GM21723 (cell line): ENCODE data around the gene TMEM51.

Experiments
- ATAC-seq: cut with Tn5 transposase; IDR thresholded peaks from one replicate; pipeline ENCODE4 v1.9.1; 2021; ENCODE audit warnings: mild to moderate bottlenecking, moderate library complexity; ENCODE audit not compliant: unreplicated experiment

The TMEM51 gene

DNA sequence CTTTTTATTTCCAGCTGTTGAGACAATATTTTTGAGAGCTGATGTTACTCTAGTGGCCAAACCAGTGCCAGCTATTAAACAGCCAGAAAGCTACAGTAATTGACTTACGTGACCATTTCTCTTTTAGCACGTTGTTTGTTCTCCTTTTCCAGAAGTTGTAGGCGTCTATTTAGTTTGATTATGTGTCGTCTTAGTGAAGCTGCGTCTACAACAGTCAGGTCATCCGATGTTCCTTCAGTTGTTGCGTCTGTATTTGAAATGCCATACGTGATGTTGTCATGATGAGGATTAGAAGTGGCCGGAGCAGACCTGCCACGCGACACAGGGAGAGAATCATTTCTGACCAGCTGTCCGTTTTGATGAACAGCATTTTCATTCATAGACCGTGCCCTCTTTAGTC lies 38.2 kb downstream of the TMEM51 start:
- ATAC-seq = no peak

GRCh38 chr1:15192916-15193550 lies 39.5 kb downstream of the TMEM51 start:
- ATAC-seq = no peak

- no peak for ATAC-seq
Observed at GRCh38 chr1:15195420-15196052, 42.0 kb downstream of the TMEM51 start.

DNA sequence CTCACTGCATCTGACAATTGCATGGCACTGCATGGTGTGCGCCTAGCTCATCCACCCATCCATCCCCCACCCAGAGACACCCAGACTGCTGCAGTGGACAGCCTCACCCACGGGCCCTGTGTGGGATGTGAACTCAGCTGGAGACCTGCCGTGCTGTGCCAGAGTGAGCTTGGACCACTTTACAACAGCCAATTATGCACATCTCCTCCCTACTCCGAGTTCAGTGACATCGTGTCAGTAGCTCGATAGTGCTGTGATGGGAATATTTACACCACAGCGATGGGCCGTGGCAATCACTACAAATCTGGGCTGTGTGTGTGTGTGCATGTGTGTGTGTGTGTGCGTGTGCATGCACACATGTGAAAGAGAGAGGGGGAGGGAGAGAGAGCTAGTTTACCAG lies 42.5 kb downstream of the TMEM51 start:
- ATAC-seq = no peak

GRCh38 chr1:15196807-15197530 lies 43.4 kb downstream of the TMEM51 start:
- ATAC-seq = no peak

DNA sequence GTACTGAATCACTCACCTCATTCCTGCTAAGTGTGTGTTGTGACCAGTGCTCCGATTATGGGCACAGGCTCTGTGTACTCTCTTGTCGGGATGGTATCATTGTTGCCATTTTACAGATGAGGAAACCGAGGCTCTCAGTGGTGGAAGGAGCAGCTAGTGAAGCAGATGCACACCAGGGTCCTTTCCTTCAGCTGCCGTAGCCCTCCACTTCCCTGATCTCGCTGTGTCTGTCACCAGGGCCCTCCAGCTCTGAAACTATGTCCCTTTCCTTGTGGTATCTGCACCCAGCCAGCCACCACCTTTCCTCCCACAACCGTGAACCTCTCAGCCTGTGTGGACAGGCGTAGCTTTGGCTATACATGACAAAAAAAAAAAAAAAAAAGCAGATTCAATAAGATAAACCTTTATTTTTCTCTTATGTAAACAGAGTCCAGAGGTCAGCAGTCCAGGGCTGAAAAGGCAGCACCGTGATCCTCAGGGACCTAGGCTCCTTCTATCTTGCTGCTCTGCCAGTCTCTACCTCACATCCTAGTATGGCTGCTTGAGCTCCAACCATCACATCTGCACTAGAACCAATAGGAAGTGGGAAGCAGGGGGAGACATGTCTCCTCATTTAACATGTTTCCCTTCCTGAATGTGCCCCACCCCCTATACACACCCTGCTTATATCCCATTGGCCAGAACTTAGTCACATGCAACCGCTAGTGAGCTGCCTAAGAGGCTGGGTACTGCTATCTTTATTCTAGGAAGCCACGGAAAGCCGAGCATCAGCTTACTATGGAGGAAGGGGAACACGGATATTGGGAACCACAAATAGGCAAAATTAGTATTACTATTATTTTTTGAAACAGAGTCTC lies 44.3 kb downstream of the TMEM51 start:
- no peak for ATAC-seq

DNA sequence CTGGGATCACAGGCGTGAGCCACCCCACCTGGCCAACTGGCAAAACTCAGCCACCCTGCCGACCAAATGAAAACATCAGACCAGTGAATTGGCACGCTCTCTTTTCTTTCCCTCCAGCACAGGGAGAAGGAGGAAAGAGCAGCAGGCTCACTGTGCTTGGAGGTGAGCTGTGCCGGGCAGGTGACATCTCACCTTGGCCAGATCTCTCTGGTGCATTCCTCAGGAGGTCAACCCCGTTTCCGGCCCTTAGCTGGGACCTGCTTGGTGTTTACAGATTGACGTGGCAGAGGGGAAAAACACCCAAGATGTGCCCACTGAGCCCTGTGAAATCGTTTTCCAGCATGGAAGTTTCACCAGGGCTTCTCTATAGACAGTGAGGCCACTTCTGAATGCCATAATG lies 45.1 kb downstream of the TMEM51 start:
- ATAC-seq = no peak

- no peak for ATAC-seq
Observed at GRCh38 chr1:15201221-15201620, 47.7 kb downstream of the TMEM51 start.

DNA sequence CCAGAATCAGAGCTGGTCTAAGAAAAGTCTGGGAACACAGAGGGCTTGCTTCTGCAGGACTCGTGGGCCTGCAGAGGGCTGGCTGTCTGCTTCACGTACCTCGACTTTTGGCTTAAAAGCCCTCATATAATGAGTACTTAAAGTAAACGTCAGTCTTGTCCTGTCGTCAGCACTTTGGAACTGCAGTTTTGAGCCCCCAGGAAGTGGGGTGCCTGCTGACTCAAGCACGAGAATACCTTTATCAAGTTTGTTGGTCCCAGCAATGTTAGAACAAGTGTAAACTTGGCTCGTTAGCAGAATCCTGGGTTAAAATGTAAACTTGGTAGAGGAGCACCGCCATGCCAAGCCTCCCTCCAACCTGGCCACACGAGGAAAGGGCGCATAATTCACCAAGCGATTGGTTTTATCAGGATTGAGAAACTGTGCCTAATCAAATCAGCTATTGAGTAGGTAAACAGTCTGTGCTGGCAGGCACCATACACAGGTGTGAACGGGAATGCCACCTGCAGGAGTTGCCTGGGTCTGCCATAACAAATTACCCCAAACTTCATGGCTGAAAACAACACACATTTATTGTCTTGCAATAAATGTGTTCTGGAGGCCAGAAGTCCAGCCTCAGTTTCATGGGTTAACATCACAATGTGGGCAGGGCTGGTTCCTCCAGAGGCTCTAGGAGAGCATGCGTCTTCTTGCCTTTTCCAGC lies 48.5 kb downstream of the TMEM51 start:
- no peak for ATAC-seq

- ATAC-seq = no peak
Observed at GRCh38 chr1:15204931-15205330, 51.4 kb downstream of the TMEM51 start.

- no peak for ATAC-seq
Observed at GRCh38 chr1:15205586-15206346, 52.2 kb downstream of the TMEM51 start.

DNA sequence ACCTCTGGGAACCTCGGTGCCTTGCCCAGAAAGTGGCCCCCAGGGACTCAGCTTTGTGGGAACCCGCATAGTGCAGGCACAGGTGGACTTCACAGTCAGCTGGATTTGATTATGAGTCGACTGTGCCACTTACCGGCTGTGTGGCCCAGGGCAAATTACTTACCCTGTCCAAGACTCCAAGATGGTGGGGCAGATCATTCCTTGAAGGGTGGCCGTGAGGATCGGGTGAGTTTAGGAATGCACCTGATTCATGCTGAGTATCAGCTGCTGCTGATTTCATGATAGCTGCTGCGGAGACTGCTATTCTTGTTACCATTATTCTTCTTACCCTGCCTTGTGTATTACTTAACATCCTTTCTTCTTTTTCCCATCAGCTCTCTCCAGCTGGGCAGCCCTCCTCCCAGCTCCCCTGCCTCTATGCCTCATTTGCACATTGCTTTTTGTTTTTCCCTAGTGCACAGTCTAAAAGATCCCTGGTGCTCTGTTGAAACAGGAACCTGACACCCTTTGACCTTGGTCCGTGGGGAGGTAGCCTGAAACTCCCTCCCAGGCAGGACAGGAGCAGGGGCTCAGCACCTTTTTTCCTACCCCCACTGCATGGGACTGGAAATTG lies 53.0 kb downstream of the TMEM51 start:
- no peak for ATAC-seq

DNA sequence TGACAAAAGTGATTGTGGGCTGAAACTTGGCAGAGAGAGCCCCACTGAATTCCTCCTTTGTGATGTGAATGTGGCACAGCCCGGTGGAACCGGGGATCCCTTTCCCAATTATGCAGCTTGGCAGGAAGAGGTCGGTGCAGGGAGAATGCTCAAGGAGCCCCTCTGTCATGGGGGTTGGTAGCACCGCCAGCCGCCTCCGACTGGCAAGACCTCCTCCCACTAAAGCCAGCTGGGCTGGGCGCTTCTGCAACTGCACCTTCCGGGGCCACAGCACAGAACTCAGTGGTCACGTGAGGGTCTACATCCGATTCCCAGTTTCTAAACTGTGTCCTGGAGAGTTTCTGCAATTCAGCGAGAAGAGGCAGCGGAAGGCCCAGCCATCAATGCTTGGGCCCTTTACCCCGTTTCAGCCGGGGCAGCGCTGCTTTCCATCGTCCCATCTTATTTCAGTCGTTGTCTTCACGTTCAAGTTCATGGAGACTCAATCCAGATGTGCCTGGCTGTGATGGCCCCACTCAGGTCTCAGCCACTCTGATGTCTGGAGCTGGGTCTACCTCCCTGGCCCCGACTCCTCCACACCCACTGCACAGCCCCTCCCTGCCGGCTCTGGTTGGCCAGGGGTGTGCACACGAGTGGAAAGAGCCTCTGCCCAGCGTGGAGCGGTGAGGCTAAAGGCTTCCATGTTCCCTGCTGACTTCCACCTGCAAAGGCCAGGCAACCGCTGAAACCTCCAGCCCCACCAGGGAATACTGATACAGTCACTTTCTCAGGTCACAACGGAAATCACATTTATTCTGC lies 53.7 kb downstream of the TMEM51 start:
- no peak for ATAC-seq

- no peak for ATAC-seq
Observed at GRCh38 chr1:15207829-15208429, 54.4 kb downstream of the TMEM51 start.

DNA sequence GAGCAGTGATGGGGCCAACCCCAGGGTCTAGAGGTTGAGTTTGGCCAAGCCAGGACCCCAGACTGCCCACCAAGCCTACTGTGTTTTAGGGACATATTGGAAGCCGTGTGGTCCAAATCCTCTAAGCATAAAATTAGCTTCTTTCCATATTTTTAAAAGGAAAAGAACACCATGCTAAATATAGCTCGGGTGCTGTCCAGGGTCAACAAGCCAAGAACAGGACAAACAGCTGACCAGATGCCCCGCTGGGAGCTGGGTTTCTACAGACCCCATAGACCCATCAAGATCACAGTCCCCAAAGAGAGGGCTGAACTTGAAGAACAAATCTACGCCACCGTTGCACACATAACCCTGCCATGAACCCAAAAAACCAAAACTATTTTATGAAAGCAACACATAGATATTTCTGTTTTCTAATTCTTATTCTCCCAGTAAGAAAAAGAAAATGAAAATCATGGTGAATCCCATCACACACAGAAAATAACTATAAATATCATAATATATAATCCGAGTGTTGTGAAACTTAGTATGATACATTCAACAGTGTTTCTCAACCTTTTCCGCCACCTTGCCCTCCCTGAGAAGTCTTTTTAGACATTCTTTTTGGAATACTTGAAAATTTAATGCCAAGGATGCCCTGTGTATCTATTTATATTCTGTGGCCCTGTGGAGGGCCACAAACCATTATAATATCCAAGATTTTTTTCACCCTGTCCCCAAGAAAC lies 57.3 kb downstream of the TMEM51 start:
- ATAC-seq = no peak

DNA sequence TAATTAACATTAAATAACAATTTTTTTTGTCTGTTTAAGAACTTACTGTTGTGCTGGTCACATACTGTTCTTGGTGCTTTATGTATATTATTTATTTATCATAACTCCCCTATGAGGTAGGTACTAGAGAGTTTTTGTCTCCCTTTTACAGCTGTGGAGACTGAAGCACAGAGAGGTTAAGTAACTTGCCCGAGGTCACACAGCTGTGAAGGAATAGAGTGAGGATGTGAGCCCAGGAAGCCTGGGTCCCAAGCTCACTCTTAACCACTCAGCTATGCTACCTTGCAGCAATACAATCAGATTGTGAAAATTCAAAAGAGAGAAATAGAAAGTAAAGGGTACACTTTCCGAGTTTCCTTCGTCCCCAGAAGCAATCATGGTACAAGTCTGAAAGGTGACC lies 57.9 kb downstream of the TMEM51 start:
- ATAC-seq = no peak

GRCh38 chr1:15212216-15212953 lies 58.8 kb downstream of the TMEM51 start:
- no peak for ATAC-seq
